Measurements from ENCODE around the gene KDM4C.

Gene KDM4C

GRCh38 chr9:7143645-7144200 is 385.9 kb downstream of the KDM4C start:
- DNase-seq (ENCODE audit: low read depth): no peak

- DNase-seq (ENCODE audit: low read depth): no peak
Observed at GRCh38 chr9:7144265-7145046, 386.7 kb downstream of the KDM4C start.

GRCh38 chr9:7145361-7146069 is 387.7 kb downstream of the KDM4C start:
- no peak for DNase-seq (ENCODE audit: low read depth)

- no peak for DNase-seq (ENCODE audit: low read depth)
Observed at GRCh38 chr9:7146582-7146981, 388.8 kb downstream of the KDM4C start.

- no peak for DNase-seq (ENCODE audit: low read depth)
Observed at GRCh38 chr9:7147121-7148090, 389.6 kb downstream of the KDM4C start.

GRCh38 chr9:7148243-7148765 is 390.5 kb downstream of the KDM4C start:
- DNase-seq (ENCODE audit: low read depth): no peak

- no peak for DNase-seq (ENCODE audit: low read depth)
Observed at GRCh38 chr9:7149258-7149657, 391.5 kb downstream of the KDM4C start.

GRCh38 chr9:7150153-7150890 is 392.5 kb downstream of the KDM4C start:
- DNase-seq (ENCODE audit: low read depth): no peak

- no peak for DNase-seq (ENCODE audit: low read depth)
Observed at GRCh38 chr9:7153134-7153533, 395.4 kb downstream of the KDM4C start.

- DNase-seq (ENCODE audit: low read depth): no peak
Observed at GRCh38 chr9:7153566-7153965, 395.8 kb downstream of the KDM4C start.

- no peak for DNase-seq (ENCODE audit: low read depth)
Observed at GRCh38 chr9:7154003-7154619, 396.3 kb downstream of the KDM4C start.

GRCh38 chr9:7154650-7155049 is 396.9 kb downstream of the KDM4C start:
- DNase-seq (ENCODE audit: low read depth): no peak

- no peak for DNase-seq (ENCODE audit: low read depth)
Observed at GRCh38 chr9:7161469-7161868, 403.7 kb downstream of the KDM4C start.

GRCh38 chr9:7163932-7164331 is 406.2 kb downstream of the KDM4C start:
- no peak for DNase-seq (ENCODE audit: low read depth)

- no peak for DNase-seq (ENCODE audit: low read depth)
Observed at GRCh38 chr9:7164440-7165330, 406.9 kb downstream of the KDM4C start.

GRCh38 chr9:7165331-7165975 is 407.7 kb downstream of the KDM4C start:
- no peak for DNase-seq (ENCODE audit: low read depth)

GRCh38 chr9:7166074-7166473 is 408.3 kb downstream of the KDM4C start:
- DNase-seq (ENCODE audit: low read depth): no peak

- DNase-seq (ENCODE audit: low read depth): peak; percentile 44
Observed at GRCh38 chr9:7169717-7170389, 412.1 kb downstream of the KDM4C start.

Data from GM04504 (cell line).